ENCODE measurements around the gene USP26.
"Not testable (repeated sequence)": the region's sequence is repeated elsewhere in the genome, so short reads cannot be mapped to it uniquely, and the experiment has no call there.

Gene USP26

DNA sequence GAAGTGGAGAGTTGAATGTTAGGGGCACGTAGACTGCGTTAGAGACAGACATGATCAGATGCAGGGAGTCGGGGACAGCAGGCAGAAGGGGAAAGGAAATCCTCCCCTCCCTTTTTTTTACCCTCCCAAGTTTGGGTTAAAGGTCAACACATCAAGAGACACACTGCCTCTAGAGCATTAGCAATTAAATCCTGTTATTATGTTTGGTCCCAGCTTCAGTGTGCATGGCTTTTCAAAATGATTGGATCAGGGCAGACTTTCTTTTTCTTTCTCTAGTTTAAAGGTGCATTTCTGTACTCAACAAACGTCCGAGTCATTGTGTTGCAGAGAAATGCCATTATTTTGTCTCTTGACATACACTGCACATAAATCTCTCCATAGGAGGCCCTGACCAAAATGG is 63.9 kb downstream of the USP26 start:
- no peak for DNase-seq

DNA sequence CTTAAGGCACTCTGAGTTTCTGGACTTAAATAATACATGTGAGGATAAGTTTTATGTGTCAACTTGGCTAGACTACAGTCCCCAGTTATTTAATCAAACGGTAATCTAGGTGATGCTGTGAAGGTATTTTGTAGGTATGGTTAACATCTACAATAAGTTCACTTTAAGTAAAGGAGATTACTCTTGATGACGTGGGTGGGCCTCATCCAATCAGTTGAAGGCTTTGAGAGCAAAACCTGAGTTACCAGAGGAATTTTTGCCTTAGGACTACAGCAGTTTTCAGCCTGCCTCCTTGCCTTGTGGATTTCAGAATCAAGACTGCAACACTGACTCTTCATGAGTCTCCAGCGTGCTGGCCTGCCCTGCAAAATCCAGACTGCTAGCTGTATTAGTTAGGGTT is 78.7 kb downstream of the USP26 start:
- DNase-seq = no peak

DNA sequence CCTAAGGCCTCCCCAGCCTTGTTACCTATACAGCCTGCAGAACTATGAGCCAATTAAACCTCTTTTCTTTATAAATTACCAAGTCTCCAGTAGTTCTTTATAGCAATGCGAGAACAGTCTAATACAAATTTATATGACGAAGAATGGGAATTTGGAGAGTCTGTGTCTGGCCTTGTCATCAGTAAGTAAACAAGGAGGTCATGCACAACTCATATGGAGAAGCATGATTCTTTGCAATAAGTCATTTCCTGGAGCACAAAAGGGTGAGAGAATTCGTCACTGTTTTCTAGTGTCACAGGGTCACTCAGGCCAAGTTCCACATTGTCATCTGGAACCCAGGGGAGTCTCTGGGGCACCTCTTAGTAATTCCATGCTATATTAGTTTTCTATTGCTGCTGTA is 89.5 kb downstream of the USP26 start:
- DNase-seq = no peak

DNA sequence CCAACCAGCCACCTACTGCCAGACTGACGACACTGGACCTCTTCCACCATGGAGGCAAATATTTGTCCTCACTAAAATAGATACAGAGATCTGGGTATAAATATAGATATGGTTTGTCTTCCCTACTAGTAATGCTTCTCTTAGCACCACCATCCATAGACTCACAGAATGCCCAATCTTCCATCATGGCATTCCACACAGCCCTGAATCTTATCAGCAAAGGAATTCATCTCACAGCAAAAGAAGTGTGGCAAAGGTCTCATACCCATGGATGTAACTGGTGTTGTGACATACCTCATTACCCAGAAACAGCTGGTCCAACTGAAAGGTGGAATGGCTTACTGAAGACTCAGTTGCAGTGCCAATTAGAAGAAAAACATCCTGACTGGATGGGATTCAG is 91.3 kb downstream of the USP26 start:
- no peak for DNase-seq

DNA sequence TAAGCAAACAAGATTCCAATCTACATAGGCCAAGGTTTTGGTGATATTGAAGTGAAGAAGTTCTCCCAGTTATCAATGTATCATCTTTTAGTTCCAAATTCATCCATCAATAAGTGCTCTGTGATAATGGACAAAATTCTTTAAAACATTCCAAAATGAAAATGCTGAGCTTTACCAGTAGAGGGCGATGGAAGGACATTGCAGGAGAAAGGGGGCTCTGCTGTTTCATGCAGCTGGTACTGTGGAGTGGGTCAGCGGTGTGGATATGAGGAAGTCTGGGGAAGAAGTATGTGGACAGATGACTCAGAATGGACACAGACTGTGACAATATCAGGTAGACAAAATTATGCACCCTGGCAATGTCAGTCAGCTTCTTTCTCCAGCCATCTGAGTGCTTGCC is 91.9 kb downstream of the USP26 start:
- DNase-seq = no peak

DNA sequence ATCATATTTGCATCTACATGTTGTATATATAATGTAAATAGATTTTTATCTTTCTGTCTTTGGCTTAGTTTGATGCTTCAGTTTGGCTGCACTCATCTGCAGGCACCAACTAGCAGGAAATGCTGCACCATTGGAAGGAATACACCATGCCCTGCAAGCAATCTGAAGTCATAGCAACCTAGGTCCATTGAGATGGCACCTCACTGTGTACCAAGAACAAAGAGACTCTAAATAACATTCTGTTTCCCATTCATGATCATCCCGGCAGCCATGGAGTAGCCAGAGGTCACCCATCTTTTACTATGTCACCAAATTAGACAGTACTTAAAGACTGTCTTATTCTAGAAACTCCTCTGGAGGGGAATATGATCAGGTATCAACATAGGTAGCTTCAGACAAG is 97.7 kb downstream of the USP26 start:
- DNase-seq = no peak

DNA sequence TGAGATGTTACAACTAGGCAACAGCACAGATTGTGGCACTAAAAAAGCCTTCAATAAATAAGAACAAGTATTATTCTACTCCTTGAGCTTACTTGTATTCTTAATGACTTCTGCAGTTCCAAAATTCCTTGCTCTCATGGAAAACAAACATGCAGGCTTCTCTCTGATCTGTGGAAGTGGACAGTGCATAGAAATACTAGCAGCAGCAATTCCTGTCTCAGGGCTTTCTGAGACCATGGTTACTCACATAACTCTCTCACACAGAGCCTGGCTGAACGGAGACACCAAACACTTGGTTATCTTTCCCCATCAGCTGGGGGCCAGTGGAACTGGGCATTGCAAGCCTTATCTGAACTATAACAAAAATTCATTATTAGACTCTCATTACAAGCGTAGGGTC is 106.1 kb downstream of the USP26 start:
- no peak for DNase-seq

DNA sequence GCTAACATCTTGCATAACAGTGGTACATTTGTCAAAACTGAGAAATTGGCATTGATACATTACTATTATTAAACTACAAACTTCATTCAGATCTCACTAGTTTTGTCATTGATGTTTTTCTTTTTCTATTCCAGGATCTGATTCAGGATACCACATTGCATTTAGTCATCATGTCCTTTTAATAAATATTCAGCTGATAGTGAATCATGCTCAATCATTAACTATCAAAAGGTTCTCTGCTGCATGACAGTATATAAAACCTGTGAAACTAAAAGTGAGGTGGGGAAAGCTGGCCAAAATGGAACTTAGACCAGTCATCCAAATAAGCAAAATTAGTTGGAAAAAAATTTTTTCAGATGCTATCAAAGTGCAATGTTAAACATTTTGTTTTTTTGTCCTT is 110.4 kb downstream of the USP26 start:
- DNase-seq = no peak

DNA sequence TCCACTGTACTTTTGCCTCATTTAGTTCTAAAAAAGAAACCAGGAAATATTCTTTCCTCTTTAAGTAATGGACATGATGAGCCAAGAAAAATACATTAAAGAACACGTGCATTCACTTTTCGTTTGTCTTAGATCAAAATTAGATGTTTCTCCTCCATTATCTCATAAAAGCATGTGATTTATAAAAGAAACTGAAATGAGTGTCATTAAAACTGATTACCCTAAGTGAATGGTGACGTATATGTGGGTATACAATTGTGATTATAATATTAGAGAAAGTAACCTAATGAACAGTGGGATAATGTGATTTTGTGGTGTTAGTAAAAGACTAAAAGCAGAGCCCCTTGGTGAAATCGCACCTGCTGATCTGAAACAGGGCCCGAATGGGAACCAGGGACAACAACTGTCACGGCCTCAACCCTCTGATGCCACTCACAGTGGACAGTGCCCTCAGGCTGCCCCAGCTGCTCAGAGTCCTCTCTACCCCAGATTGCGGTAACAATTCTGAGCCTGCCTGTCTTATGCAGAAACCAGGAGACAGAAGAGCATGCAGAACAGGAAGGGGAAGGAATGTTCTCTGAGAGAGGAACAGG is 112.8 kb downstream of the USP26 start:
- no peak for DNase-seq

DNA sequence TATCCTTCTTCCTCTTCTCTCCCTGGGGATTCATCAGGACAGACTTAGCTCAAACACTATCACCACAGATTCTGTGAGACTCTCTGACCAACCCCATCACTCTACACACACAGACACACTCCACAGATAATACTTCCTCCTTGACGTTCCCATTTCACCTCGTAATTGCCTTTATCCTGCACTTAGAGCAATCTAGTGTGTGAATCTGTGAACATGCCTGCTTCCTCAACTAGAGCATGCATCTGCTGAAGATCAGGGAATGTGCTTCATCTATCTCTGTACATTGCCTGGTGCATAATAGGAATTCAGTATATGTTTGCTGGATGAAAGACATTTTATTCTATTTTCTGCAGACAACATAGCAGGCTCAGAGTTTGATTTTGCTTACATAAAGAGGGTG is 113.4 kb downstream of the USP26 start:
- no peak for DNase-seq

DNA sequence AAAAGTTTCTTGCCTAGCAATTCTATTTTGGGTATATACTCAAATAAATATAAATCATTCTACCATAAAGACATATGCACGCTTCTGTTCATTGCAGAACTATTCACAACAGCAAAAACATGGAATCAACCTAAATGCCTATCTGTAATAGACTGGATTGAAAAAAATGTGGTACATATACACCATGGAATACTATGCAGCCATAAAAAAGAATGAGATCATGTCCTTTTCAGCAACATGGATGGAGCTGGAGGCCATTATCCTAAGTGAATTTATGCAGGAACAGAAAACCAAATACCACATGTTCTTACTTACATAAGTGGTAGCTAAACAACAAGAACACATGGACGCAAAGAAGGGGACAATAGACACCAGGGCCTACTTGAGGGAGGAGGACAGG is 116.9 kb downstream of the USP26 start:
- DNase-seq = not testable (repeated sequence)
